Inferior parietal cortex (tissue), 1 donor: ENCODE data around the gene SH3PXD2B.
"Not testable (repeated sequence)": the region's sequence is repeated elsewhere in the genome, so short reads cannot be mapped to it uniquely, and the experiment has no call there.

Source experiments
- DNase-seq: peaks from one replicate; pipeline ENCODE4 v3.0.0-alpha.2; 2016; ENCODE audit errors: extremely low spot score

SH3PXD2B gene

DNA sequence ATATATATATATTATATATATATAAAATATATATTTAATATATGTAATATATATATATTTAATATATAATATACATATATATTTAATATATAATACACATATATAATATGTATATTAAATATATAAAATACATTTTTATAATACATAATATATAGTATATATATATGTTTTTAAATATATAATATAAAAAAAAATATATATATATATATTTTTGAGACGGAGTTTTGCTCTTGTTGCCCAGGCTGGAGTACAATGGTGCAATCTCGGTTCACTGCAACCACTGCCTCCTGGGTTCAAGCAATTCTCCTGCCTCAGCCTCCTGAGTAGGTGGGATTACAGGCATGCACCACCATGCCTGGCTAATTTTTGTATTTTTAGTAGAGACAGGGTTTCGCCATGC lies 85.6 kb downstream of the SH3PXD2B start:
- DNase-seq, result not testable (repeated sequence)

DNA sequence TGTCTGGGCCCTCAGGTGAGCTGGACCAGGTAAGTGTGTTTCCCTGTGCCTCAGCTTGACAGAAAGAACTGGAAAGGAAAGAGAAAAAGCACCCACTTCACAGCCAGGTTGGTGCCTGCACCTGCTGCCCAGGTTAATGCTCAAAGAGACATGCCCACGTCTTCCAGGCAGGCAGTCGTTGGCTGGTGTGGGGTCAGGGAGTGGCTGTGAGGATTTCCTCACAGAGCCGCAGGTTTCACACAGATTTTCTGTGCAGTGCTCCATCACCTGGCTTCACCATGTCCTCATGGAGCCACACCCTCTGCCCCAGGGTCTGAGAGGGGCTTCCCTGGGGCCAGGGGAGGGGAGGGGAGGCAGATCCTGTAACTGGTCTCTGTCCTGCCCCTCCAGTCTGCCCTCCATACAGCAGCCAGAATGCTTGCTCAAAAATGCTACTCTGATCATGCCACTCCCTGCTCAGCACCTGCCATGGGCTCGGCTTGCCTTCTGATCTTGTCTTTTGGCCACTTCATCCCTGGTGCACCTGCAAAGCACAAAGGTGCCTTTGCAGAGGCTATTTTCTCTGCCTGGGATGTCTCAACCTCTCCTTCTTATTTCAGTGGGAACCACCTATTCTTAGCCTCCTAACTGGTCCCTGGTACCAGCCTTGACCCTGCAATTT lies 88.2 kb downstream of the SH3PXD2B start:
- no peak for DNase-seq

DNA sequence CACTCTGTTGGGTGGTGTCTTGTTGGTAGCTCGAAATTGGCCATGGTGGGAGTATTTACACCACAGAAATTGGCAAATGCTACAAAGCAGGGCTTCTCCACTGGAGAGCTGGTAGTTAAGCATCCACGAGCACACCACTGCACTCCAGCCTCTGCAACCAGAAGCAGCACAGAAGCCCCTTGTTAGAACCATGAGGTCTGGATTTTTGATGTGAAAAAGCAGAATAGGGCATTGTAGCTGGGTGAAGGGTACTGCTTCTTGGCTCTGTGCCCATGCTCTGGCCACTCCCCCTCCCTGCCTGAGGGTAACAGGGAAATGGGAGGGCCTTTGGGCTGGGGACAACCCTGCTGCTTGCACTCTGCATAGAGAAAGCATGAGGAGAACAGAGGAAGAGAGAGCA lies 89.6 kb downstream of the SH3PXD2B start:
- DNase-seq, result peak; percentile 42

DNA sequence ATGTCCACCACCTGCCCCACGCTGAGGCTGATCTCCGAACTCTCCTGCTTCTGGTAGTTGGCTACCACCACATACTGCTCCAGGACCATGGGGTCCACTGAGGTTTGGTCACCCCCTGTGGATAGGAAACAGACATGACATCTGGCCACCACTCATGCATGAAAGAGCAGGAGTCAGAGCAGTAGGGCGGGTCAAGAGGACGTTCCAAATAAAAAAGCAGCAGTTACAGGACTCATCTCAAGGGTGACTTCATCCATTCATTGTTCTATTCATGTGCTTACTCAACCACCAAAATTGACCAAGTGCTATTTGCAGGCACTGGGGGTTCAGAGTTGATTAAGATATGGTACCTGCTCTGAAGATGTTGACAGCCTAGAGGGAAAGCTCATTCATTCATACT lies 91.6 kb downstream of the SH3PXD2B start:
- DNase-seq, result no peak

DNA sequence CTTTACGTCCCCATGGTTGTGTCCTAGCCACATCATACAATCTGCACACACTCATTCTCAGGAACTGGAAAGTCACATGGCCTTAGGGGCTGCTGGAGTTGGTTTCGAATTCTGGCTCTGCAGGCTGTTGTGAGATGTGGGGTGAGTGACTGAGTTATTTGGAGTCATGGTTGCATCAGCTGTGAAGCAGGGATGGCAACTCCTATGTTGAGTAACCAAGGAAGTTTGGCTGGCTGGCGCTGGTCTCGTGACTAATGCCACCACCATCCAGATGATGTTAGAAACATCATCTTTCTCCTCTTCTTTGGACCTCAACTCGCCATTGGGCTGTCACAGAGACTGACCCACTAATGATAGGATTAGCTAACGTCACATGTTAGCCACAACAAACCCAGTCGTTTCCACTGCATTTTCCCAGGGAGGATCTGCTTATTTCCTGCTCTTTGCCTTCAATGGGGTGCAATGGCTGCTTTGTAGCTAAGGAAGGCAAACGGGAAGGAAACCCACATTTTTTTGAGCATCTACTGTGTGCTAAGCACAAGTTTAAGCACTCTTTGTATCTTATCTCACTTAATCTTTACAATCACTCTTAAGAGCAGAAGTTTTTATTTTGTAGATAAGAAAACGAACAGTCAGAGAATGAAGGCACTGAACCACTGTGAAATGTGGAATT lies 92.6 kb downstream of the SH3PXD2B start:
- no peak for DNase-seq

DNA sequence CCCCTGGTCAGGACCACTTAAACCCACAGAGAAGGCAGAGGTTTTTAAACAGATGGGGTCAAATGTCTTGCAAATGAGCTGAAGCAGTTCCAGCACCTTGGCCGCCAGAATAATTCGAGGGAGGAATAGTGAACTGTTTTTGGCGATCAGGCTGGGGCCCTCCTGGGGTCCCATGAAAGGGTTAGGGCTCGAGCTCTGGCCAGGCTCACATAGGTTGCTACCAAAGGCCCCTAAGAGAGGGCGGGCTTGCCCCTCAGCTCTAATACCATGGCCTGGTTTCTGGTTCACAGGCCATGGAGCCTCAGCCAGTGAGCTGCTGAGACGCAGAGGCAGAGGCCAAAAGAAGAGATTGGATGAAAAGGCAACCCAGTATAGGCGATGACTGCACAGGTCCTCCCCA lies 96.0 kb downstream of the SH3PXD2B start:
- no peak for DNase-seq

DNA sequence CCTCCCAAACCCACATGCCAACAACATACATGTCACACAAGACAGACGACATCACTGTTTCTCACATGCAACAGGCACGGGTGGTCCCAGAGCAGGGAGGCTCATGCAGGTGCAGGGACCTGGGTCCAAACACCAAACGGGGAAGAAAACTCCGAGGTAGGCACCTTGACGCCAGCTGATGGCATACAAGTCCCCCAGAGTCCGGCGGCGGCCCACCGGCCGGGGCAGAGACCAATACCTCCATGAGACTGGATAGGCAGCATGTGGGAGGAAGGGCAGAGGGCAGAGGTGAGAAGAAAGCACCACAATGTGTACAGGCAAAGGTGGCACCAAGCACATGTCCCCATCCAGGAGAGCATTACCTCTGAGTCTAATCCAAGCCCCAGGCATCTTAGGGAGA lies 97.8 kb downstream of the SH3PXD2B start:
- DNase-seq, result no peak

DNA sequence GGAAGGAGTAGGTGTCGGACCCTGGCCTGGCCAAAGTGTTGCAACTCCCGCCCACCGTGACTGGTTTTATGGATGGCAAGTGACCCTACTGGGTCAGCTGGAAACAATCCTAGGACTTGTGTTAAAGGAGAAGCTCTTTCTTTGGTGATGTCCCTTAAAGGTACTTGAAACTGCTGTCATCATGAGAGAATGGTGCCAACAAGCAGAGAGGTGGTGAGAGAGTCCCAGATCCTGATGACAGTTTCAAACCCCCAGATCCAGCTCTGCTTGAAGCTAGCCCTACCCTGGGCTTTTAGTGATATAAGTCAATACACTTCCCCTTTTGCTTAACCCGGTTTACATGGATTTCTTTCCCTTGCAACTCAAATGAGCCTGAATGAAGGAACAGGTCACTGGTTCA lies 98.3 kb downstream of the SH3PXD2B start:
- DNase-seq, result no peak

DNA sequence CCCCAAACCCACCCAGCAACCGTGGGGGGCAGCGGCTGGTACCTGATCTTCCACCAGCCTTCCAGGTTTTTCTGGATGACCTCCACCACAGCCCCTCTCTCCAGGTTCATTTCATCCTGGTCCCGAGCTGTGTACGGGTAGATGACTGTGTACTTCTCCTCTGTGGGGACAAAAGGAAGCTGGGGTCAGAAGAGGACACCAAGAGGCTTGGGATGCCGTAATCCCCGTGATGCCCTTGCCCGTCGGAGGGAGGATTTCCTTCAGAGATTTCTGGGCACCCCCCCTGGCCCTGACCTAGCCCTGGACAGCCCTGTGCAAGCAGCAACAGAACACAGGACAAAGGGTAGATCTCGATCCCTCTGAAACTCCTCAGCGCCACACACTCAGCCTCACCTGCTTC lies 100.5 kb downstream of the SH3PXD2B start:
- DNase-seq, result no peak

DNA sequence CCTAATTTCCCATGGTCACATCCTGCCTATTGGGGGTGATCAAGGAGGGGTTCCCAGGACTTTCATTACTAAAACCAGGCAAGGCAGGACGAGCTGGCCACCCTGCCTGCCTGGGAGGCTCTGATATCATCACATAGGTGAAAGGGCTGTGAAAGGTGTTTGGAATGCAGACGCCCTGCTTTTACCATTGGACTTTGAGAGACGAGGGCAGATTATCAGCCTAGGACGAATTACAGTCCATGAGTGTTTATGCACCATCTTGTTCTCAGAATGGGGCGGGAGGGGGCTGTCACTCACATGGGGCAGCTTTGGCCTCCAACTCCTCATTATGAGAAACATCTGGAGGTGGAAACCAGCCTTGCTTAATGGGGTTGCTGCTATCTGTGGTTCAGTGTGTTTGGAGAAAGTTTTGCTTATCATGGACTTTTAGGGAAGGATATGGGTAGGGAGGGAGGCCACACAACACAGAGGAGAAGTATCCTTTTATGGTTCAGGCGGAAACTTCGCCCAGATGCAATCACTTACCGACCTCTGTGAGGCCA lies 101.0 kb downstream of the SH3PXD2B start:
- DNase-seq, result no peak

DNA sequence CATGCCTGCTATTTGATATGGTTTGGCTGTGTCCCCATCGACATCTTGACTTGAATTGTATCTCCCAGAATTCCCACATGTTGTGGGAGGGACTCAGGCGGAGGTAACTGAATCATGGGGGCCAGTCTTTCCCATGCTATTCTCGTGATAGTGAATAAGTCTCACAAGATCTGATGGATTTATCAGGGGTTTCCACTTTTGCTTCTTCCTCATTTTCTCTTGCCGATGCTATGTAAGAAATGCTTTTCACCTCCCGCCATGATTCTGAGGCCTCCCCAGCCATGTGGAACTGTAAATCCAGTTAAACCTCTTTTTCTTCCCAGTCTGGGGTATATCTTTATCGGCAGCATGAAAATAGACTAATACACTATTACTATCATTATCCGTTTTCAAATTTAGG lies 101.8 kb downstream of the SH3PXD2B start:
- not testable (repeated sequence) for DNase-seq

DNA sequence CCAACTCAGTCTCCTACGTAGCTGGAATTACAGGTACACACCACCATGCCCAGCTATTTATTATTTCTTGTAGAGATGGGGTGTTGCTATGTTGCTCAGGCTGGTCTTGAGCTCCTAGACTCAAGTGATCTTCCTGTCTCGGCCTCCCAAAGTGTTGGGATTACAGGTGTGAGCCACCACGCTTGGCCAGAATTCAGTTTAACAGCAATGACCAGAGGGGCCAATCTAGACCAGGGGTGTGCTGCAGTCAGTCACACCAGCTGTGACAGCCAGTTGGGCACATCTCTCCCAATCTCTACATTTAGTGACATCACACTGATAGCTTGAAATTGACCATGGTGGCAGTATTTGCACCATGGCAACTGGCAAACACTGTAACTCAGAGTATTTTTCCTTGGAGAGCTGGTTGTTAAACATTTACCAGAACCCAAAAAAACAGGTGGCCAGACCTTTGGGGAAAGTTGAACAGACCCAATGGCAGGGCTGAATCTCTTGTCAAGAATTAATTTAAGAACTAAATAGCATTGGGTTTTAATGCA lies 103.0 kb downstream of the SH3PXD2B start:
- no peak for DNase-seq

DNA sequence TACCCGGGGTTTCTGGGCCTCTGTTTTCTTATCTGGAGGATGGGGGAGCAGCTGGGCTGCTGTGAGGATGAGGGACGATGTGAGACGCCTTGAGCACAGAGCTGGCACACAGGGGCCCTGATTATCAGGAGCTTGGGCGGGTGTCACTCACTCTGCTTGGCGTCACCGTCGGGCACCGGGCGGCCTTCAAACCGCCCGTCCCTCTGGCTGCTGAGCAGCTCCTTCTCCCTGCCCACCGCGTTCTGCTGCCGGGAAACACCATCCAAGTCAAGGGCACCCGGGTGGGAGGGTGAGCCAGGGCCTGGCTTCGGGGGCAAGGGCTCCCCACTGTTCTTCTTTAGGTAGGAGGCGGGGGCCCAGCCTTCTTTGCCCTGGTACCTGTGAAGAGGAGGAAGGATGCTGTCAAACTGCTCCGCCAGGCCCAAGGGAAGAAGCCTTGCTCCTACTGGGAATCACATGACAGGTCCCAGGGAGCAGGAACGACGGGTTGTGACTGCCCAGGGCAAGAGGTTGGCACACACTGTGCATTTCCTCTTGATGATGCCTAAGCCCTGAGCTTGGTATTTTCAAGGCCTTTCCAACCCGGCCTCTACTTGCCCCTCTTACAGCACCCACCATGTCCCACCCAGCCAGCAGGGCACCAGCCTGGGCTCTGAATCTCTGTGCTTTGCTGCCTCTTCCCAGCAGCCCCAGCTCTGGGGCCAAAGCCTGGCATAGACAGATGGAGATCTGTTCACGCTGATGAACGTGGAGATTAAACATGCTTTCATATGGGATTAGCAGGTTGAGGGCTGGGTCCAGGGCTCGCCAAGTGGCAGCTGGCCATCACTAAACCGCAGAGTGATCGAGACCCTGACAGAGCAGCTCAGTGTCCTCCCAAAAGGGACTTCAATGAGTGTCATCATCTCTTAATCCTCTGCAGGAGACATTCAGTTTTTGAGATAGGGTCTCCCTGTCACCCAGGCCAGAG lies 103.8 kb downstream of the SH3PXD2B start:
- DNase-seq, result no peak

DNA sequence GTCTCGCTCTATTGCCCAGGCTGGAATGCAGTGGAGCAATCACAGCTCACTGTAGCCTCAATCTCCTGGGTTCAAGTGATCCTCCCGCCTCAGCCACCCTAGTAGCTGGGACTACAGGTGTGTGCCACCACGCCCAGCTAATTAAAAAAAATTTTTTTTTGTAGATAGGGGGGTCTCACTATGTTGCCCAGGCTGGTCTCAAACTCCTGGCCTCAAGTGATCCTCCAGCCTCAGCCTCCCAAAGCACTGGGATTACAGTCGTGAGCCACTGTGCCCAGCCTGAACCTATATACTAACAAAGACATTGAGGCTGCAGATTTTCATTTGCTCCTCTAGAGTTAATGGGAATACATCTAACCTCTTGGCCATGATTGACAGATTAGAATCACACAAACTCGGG lies 105.6 kb downstream of the SH3PXD2B start:
- not testable (repeated sequence) for DNase-seq

DNA sequence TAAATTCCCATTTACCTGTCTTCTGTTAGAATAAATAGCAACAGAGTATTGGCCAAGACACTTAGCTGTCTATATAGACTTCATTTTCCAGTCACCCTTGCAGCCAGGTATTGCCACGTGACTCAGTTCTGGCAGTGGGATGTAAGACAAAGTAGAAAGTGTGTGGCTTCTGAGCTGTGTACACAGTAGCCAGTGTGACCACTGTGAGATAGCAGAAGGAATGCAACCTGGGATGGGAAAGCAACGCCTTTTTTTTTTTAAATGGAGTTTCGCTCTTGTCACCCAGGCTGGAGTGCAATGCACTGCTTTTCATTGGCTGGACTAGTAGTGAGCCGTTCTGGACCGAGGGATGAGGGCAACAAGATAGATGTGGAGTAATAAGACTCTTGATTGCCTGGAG lies 106.2 kb downstream of the SH3PXD2B start:
- no peak for DNase-seq

DNA sequence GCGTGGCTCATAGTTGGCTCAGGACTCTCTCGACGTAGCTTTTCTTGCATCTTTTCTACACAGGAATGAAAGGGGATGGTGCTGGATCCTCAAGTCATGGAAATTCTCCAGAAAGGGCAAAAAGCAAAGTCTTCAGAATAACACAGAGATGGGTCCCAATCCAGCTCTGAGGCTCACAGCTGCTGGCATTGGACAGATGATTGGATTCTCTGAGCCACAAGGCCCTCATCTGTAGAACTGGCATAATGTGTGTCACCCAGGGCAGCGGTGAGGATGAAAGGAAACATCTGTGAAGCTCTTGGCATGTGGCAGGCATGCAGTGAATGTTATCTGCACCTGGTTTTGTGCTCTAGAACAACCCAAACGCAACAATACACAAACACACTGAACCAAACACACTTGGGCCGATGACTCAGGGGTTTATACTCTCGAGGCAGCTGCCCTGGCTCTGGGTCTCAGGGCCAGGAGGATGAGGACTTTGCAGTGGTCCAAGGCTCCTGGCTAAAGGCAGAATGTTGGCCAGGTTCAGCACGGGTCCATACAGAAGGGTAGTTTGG lies 106.8 kb downstream of the SH3PXD2B start:
- DNase-seq, result no peak

DNA sequence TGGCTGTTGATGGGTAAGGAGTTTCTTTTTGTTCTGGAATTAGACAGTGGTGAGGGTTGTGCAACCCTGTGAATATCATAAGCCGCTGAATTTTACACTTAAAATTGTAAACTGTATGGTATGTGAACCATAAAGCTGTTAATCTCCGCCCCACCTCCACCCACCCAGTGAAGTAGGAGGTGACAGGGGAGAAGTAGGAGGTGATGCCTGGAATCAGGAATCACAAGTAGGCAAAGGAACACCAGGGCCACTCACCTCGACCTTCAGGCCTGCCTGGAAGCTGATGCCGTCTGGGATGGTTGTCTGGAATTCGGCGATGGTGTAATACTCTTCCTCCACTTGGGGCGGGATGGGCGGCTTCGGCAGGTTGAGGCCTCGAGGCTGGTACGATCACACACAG lies 108.4 kb downstream of the SH3PXD2B start:
- no peak for DNase-seq

DNA sequence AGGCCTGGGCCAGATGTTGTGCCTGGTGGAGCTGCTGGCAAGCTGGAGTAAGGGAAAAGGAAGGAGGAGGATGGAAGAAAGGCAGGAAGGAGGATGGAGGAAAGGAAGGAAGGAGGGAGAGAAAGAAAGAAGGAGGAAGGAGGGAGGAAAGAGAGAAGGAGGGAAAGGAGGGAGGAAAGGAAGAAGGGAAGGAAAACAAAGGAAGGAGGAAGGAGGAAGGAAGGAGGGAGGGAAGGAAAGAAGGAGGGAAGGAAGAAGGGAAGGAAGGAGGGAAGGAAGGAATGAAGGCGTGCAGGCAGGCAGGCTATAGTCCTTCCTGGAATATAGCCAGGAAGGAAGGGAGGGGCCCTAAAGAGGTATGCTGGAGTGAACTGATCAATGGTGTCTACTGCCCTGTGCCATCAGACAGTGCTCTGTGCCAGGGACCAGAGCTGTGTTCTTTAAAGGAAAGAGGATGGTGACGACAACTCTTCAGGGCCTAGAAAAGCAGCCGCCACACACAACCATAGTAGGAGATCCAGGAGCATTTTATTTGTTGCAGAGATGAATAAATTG lies 109.4 kb downstream of the SH3PXD2B start:
- no peak for DNase-seq

DNA sequence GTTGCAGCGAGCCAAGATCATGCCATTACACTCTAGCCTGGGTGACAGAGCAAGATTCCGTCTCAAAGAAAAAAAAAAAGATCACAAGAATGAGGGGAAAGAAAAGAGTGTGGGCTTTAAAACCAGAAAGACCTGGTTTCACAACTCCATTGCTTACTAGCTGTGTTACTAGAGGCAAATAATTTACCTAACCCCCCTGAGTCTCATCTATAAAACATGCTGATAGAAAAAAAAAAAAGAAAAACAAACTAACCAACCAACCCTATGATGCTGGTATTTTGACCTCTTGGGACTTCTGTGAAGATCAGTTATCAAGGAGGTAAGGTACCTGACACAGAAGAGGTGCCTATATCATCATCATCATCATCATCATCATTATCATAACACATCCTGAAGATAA lies 110.6 kb downstream of the SH3PXD2B start:
- no peak for DNase-seq

DNA sequence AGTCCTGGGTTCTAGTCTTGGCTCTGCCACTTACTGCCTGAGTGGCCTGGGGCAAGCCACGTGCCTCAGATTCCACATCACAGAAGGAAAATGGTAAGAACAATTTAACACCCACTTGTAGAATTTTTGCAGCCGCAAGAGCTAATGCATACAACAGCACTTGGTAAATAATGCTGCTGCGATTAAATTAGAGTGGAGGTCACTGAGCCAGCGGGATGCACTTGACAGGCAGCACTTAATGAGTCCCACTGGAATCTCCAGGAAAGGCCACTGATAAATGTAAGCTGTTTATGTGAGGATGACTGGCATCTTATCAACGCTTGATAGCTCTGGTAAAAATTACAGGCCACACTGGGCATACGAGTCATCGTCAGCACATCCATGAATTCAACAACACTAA lies 111.4 kb downstream of the SH3PXD2B start:
- DNase-seq, result no peak
